SU-DHL-6 (cell line): Measurements from ENCODE around the gene EPHB4.
A peak's percentile ranks its signal among the peaks of the same experiment; 100 is the strongest.

Experiments used
- H2AFZ ChIP-seq: fragments of 200-600 bp; sonication (generic); 2 replicates; pipeline ENCODE4 v1.6.1; 2014; ENCODE audit warnings: low read depth, mild to moderate bottlenecking, moderate library complexity, mixed read lengths, antibody characterized with exemption, low read length; ENCODE audit not compliant: severe bottlenecking
- H3F3A ChIP-seq: fragments of 200-600 bp; shearing (Covaris generic); 2 replicates; pipeline ENCODE4 v1.6.0; 2016; ENCODE audit warnings: antibody characterized with exemption, mild to moderate bottlenecking; ENCODE audit not compliant: insufficient read depth
- H3K27ac ChIP-seq: fragments of 200-600 bp; sonication (generic); 2 replicates; pipeline ENCODE4 v1.5.1; 2016; ENCODE audit warnings: low read depth, mild to moderate bottlenecking, low read length, moderate library complexity, mixed read lengths
- H3K27me3 ChIP-seq: fragments of 200-600 bp; sonication (generic), shearing (Covaris generic); 2 replicates; pipeline ENCODE4 v1.6.0; 2014; ENCODE audit warnings: mild to moderate bottlenecking, low read length
- H3K36me3 ChIP-seq: fragments of 200-600 bp; sonication (generic); 2 replicates; pipeline ENCODE4 v1.6.1; 2014; ENCODE audit warnings: mild to moderate bottlenecking, low read length, mixed read lengths
- H3K4me2 ChIP-seq: fragments of 300-600, 200-600 bp; shearing (Covaris generic), sonication (generic); 2 replicates; pipeline ENCODE4 v1.6.0; 2014; ENCODE audit warnings: low read length, low read depth, mild to moderate bottlenecking; ENCODE audit not compliant: poor library complexity, severe bottlenecking
- H3K4me3 ChIP-seq: fragments of 200-600 bp; sonication (generic); 2 replicates; pipeline ENCODE4 v1.5.1; 2014; ENCODE audit warnings: antibody characterized with exemption, low read length, mild to moderate bottlenecking, mixed read lengths; ENCODE audit not compliant: insufficient read depth, poor library complexity, severe bottlenecking
- H3K79me2 ChIP-seq: fragments of 200-600 bp; sonication (generic); 2 replicates; pipeline ENCODE4 v1.6.1; 2014; ENCODE audit warnings: mild to moderate bottlenecking, low read length, moderate library complexity; ENCODE audit not compliant: insufficient read depth
- H3K9ac ChIP-seq: fragments of 200-600 bp; sonication (generic); 2 replicates; pipeline ENCODE4 v1.7.0; 2014; ENCODE audit warnings: mild to moderate bottlenecking, low read length
- H3K9me2 ChIP-seq: fragments of 200-600 bp; sonication (generic); replicated peaks from 2 replicates; pipeline ENCODE4 v1.6.1; 2014; ENCODE audit warnings: low read length; ENCODE audit not compliant: insufficient read depth
- H3K9me3 ChIP-seq: fragments of 200-600 bp; sonication (generic); 2 replicates; pipeline ENCODE4 v1.6.1; 2014; ENCODE audit warnings: low read length, mixed read lengths; ENCODE audit not compliant: insufficient read depth
- H4K20me1 ChIP-seq: fragments of 200-600 bp; sonication (generic); 2 replicates; pipeline ENCODE4 v1.6.1; 2014; ENCODE audit warnings: low read depth, mild to moderate bottlenecking, antibody characterized with exemption, low read length, moderate library complexity, mixed read lengths
- CTCF ChIP-seq: fragments of 200-600 bp; sonication (generic); IDR thresholded peaks from one replicate; pipeline ENCODE4 v1.5.1; 2017; ENCODE audit warnings: antibody characterized with exemption, mild to moderate bottlenecking, low read length, moderate library complexity; ENCODE audit not compliant: insufficient read depth, poor library complexity, severe bottlenecking
- EZH2phosphoT487 ChIP-seq: fragments of 200-600 bp; sonication (generic), shearing (Covaris generic); conservative IDR thresholded peaks from 2 replicates; pipeline ENCODE4 v1.6.1; 2018; ENCODE audit warnings: mild to moderate bottlenecking, antibody characterized with exemption, low read length, moderate library complexity, mixed read lengths

Gene EPHB4

GRCh38 chr7:100867040-100867775 lies 39.9 kb upstream of the EPHB4 start, which contains the start of gene TRIP6:
Gene TRIP6, plus strand, starts transcription at chr7:100867387. Its CDS starts 111 bp downstream, at chr7:100867498.
- H3F3A ChIP-seq = 0 out of 2 replicates have a peak, but pooled peaks cover 8% of the 10 kb centered on the region
- peak within 1 kb of the TSS; percentile 55 for H3K4me3 ChIP-seq
- no peak for TF ChIP-seq EZH2phosphoT487
- TF ChIP-seq CTCF = no peak
- H3K36me3 ChIP-seq = no peaks in the 10 kb centered on the region
- no peaks in the 10 kb centered on the region for H3K79me2 ChIP-seq
- peak within 1 kb of the TSS; percentile 49 for H3K27ac ChIP-seq
- no peaks in the 10 kb centered on the region for H3K9me3 ChIP-seq
- H3K4me2 ChIP-seq = peak within 1 kb of the TSS; percentile 56
- no peaks in the 10 kb centered on the region for H3K27me3 ChIP-seq
- no peaks in the 10 kb centered on the region for H3K9me2 ChIP-seq
- no peaks in the 10 kb centered on the region for H4K20me1 ChIP-seq
- peak within 1 kb of the TSS; percentile 72 for H3K9ac ChIP-seq
- peak within 1 kb of the TSS; percentile 57 for H2AFZ ChIP-seq

GRCh38 chr7:100866729-100867039 lies 39.4 kb upstream of the EPHB4 start:
- Histone ChIP-seq H3K9me3 (no peaks in the 10 kb centered on the region), H3K27me3 (no peaks in the 10 kb centered on the region), H2AFZ (peak overlapping the region; percentile 57), H3K79me2 (no peaks in the 10 kb centered on the region), H3K36me3 (no peaks in the 10 kb centered on the region), H3F3A (0 out of 2 replicates have a peak, but pooled peaks cover 8% of the 10 kb centered on the region), H3K9me2 (no peaks in the 10 kb centered on the region), H3K9ac (peak overlapping the region; percentile 72), H3K27ac (peak overlapping the region; percentile 49; the same call in 1 of the 2 replicates), H3K4me3 (peak overlapping the region; percentile 55), H4K20me1 (no peaks in the 10 kb centered on the region), H3K4me2 (peak overlapping the region; percentile 56)
- TF ChIP-seq CTCF (no peak), EZH2phosphoT487 (no peak)

- Histone ChIP-seq H4K20me1 (no peaks in the 10 kb centered on the region), H3K79me2 (no peaks in the 10 kb centered on the region), H3F3A (0 out of 2 replicates have a peak, but pooled peaks cover 8% of the 10 kb centered on the region), H3K27ac (no peak overlapping the region), H3K36me3 (no peaks in the 10 kb centered on the region), H3K4me2 (no peak overlapping the region), H3K9me3 (no peaks in the 10 kb centered on the region), H3K9ac (peak overlapping the region; percentile 72; the same call in 1 of the 2 replicates), H2AFZ (no peak overlapping the region), H3K27me3 (no peaks in the 10 kb centered on the region), H3K9me2 (no peaks in the 10 kb centered on the region), H3K4me3 (no peak overlapping the region)
- TF ChIP-seq CTCF = no peak
- no peak for TF ChIP-seq EZH2phosphoT487
Measured at GRCh38 chr7:100865938-100866728, 38.8 kb upstream of the EPHB4 start.
